ENCODE results near the gene PIH1D1. TPM values are rescaled to one million over a fixed set of nuclear protein-coding genes. Genes with fewer than 3 reads are reported as not detected.

PIH1D1 gene
- total and polyA plus RNA-seq, 2 of the 13 experiments (the other 11 are each of a cell fraction or from before 2014, with no cell fraction given): 110 to 137 TPM

- TF ChIP-seq HOXA7 (CRISPR knock-in tag; IDR thresholded peaks at IDR 0.05): no peak
- no peak; the same call in 1 of the 2 replicates for TF ChIP-seq ZNF256 (CRISPR knock-in tag; conservative IDR thresholded peaks at IDR 0.05)
- TF ChIP-seq PLSCR1 (CRISPR knock-in tag; IDR thresholded peaks at IDR 0.05; ENCODE audit: borderline replicate concordance): no peak
- no peak for TF ChIP-seq ZNF644 (CRISPR knock-in tag; IDR thresholded peaks at IDR 0.05; ENCODE audit: low read depth)
- TF ChIP-seq ZFP36L1 (CRISPR knock-in tag; IDR thresholded peaks at IDR 0.05): no peak
- TF ChIP-seq FOXA1 (IDR thresholded peaks at IDR 0.05): no peak
- 0 out of 2 replicates have a peak, but pooled peaks have one; percentile 14 for TF ChIP-seq FOXA1 (CRISPR knock-in tag; IDR thresholded peaks at IDR 0.05)
- TF ChIP-seq PAX8 (CRISPR knock-in tag; IDR thresholded peaks at IDR 0.05; ENCODE audit: borderline replicate concordance): no peak
- peak; percentile 57; the same call in 1 of the 2 replicates for TF ChIP-seq NR2F2 (IDR thresholded peaks at IDR 0.05; ENCODE audit: borderline replicate concordance, low read depth)
- TF ChIP-seq ZNF562 (CRISPR knock-in tag; IDR thresholded peaks at IDR 0.05; ENCODE audit: borderline replicate concordance): no peak
- TF ChIP-seq BHLHE40 (IDR thresholded peaks at IDR 0.05; ENCODE audit: low read length): no peak; the same call in 1 of the 2 replicates
- TF ChIP-seq ZNF75D (CRISPR knock-in tag; IDR thresholded peaks at IDR 0.05; ENCODE audit: borderline replicate concordance): peak; percentile 89; the same call in 1 of the 2 replicates
- no peak for TF ChIP-seq LCORL (IDR thresholded peaks at IDR 0.05)
- no peak for TF ChIP-seq LCORL (CRISPR knock-in tag; IDR thresholded peaks at IDR 0.05)
- TF ChIP-seq ZNF652 (CRISPR knock-in tag; IDR thresholded peaks at IDR 0.05; ENCODE audit: borderline replicate concordance, low read depth): no peak
- no peak for TF ChIP-seq DNMT1 (CRISPR knock-in tag; IDR thresholded peaks at IDR 0.05)
- no peak for TF ChIP-seq PAXIP1 (CRISPR knock-in tag; conservative IDR thresholded peaks at IDR 0.05)
- TF ChIP-seq AKNA (CRISPR knock-in tag; IDR thresholded peaks at IDR 0.05; ENCODE audit: borderline replicate concordance): peak; percentile 36; the same call in 1 of the 2 replicates
- no peak for TF ChIP-seq FOXP4 (CRISPR knock-in tag; IDR thresholded peaks at IDR 0.05)
Measured at GRCh38 chr19:49487277-49488045, 35.8 kb upstream of the PIH1D1 start, which contains the start of gene RPL13A (continued).
